Neural crest cell (in vitro differentiated cells): ENCODE measurements around the gene TEX22. TPM values are rescaled to one million over a fixed set of nuclear protein-coding genes. Genes with fewer than 3 reads are reported as not detected.

ENCODE experiments used
- DNase-seq: peaks from one replicate; pipeline ENCODE4 v3.0.0; 2021; ENCODE audit warnings: low read depth, mixed read lengths, low spot score
- H3K27ac Mint-ChIP-seq: one replicate; pipeline ENCODE4 v1.8.0; 2021; ENCODE audit warnings: mild to moderate bottlenecking, mixed read lengths; ENCODE audit not compliant: unreplicated experiment
- H3K27me3 Mint-ChIP-seq: 2 replicates; pipeline ENCODE4 v1.8.0; 2021; ENCODE audit warnings: low read depth, mild to moderate bottlenecking, mixed read lengths
- H3K36me3 Mint-ChIP-seq: 2 replicates; pipeline ENCODE4 v1.8.0; 2021; ENCODE audit warnings: low read depth, mild to moderate bottlenecking, mixed read lengths
- H3K4me1 Mint-ChIP-seq: 2 replicates; pipeline ENCODE4 v1.8.0; 2021; ENCODE audit warnings: mixed read lengths
- H3K4me3 Mint-ChIP-seq: one replicate; pipeline ENCODE4 v1.8.0; 2021; ENCODE audit warnings: mild to moderate bottlenecking, mixed read lengths
- H3K9me3 Mint-ChIP-seq: 2 replicates; pipeline ENCODE4 v1.8.0; 2021; ENCODE audit warnings: mixed read lengths
- total RNA-seq: library from RNA; stranded (reverse); gene quantifications from 2 replicates; pipeline ENCODE4 v1.2.1, GENCODE V29; 2021
- TF ChIP-seq, protein P1 (sequence below): fragments of 200-600 bp; sonication (generic); conservative IDR thresholded peaks from 2 replicates; pipeline ENCODE4 v1.5.0; 2021; ENCODE audit warnings: antibody characterized with exemption, mild to moderate bottlenecking

TEX22 gene
- total RNA-seq, 1 donor from 2014 or later, result 5.2 TPM

DNA sequence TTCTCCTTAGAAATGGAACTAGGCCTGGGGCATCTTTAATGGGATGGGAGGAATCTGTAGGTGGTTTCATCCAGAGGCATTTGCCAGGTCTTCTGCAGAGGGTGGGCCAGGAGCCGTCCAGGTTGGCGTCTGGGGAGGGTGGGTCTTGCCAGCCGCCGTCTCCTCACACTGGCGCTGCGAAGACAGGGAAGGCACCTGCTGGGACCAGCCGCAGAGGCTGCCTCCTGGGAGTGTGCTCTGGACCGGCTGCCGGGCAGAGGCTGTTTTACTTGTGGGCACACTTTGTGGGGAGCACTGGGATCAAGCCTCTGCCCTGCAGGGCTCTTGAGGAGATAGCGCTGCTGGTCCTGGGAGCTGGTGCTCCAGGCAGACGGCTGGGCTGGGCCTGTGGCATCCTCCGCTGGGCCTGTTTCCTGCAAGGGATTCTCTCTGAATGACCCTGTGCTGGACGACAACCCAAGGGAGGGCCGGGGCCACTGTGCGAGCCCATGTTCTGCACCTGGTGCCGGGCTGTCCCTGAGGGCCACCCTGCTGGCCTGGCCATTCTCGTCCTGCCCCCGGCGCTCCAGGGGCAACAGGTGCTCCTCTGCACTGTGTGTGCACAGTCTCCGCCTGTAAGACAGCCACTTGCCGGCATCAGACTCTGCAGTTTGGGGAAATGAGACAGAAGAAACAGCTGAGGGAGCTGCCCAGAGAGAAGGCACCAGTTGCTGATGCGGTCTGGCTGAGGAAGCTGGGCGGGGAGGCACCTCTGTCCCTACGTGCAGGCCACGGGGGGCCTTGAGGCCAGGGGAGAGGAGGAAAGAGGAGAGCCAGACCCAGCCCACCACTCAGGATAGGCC lies 10.0 kb upstream of the TEX22 start:
- H3K4me3 Mint-ChIP-seq, result no peak overlapping the region
- H3K27ac Mint-ChIP-seq, result no peak overlapping the region
- H3K9me3 Mint-ChIP-seq, result no peaks in the 10 kb centered on the region
- no peaks in the 10 kb centered on the region for H3K4me1 Mint-ChIP-seq
- no peak for DNase-seq
- TF ChIP-seq, protein P1, sequence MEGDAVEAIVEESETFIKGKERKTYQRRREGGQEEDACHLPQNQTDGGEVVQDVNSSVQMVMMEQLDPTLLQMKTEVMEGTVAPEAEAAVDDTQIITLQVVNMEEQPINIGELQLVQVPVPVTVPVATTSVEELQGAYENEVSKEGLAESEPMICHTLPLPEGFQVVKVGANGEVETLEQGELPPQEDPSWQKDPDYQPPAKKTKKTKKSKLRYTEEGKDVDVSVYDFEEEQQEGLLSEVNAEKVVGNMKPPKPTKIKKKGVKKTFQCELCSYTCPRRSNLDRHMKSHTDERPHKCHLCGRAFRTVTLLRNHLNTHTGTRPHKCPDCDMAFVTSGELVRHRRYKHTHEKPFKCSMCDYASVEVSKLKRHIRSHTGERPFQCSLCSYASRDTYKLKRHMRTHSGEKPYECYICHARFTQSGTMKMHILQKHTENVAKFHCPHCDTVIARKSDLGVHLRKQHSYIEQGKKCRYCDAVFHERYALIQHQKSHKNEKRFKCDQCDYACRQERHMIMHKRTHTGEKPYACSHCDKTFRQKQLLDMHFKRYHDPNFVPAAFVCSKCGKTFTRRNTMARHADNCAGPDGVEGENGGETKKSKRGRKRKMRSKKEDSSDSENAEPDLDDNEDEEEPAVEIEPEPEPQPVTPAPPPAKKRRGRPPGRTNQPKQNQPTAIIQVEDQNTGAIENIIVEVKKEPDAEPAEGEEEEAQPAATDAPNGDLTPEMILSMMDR, result no peak
- no peaks in the 10 kb centered on the region for H3K27me3 Mint-ChIP-seq
- H3K36me3 Mint-ChIP-seq, result no peaks in the 10 kb centered on the region

DNA sequence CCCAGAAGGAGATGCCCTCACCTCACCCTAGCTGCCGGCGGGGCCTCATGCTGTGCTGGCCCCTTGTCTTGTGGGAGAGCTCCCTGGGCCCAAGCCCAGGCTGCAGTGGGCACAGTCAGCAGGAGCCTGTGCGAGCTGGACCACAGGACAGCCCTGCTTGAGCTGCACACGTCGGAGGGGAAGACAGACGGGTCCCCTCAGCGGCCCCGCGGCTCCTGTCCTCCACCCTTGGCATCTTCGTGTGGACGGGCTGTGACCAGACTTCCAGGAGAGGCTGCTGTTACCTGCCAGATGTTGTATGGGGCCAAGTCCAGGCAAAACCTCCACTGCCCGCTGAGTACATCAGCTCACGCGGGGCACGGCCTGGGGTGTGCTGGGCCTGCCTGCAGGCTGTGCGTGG lies 9.4 kb upstream of the TEX22 start:
- no peak overlapping the region for H3K4me3 Mint-ChIP-seq
- H3K9me3 Mint-ChIP-seq, result no peaks in the 10 kb centered on the region
- no peak overlapping the region for H3K27ac Mint-ChIP-seq
- no peaks in the 10 kb centered on the region for H3K36me3 Mint-ChIP-seq
- no peaks in the 10 kb centered on the region for H3K27me3 Mint-ChIP-seq
- DNase-seq, result no peak
- TF ChIP-seq, protein P1, result no peak
- no peaks in the 10 kb centered on the region for H3K4me1 Mint-ChIP-seq

DNA sequence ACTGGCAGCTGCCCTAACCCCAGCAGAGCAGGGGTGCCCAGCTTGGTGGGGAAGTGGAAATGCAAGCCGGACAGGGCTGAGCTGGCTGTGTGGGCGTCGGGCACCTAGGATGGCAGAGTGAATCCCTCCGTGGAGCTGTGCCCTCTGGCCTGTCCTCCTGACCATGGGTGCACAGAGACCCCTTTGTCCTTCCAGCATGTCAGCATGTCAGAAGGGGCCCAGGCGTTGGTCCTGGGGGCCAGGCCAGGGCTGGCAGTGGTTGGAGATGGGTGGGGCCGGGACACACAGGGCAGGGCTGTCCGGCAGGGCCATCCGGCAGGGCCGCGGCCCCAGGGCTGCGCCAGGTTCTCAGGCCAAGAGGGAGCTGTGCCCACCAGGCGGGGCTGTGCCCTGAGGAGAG lies 8.8 kb upstream of the TEX22 start:
- TF ChIP-seq, protein P1, result no peak
- H3K27me3 Mint-ChIP-seq, result no peaks in the 10 kb centered on the region
- no peaks in the 10 kb centered on the region for H3K9me3 Mint-ChIP-seq
- H3K36me3 Mint-ChIP-seq, result no peaks in the 10 kb centered on the region
- H3K27ac Mint-ChIP-seq, result no peak overlapping the region
- H3K4me1 Mint-ChIP-seq, result peaks cover 2% of the 10 kb centered on the region
- no peak for DNase-seq
- H3K4me3 Mint-ChIP-seq, result no peak overlapping the region

- no peak overlapping the region for H3K4me3 Mint-ChIP-seq
- H3K4me1 Mint-ChIP-seq, result peaks cover 4% of the 10 kb centered on the region
- H3K27ac Mint-ChIP-seq, result peak overlapping the region; percentile 71
- no peaks in the 10 kb centered on the region for H3K36me3 Mint-ChIP-seq
- no peak for DNase-seq
- H3K27me3 Mint-ChIP-seq, result no peaks in the 10 kb centered on the region
- TF ChIP-seq, protein P1, result no peak
- H3K9me3 Mint-ChIP-seq, result no peaks in the 10 kb centered on the region
Observed at GRCh38 chr14:105389976-105390848, 8.1 kb upstream of the TEX22 start.

- no peak overlapping the region for H3K27ac Mint-ChIP-seq
- TF ChIP-seq, protein P1, result no peak
- DNase-seq, result no peak
- no peaks in the 10 kb centered on the region for H3K27me3 Mint-ChIP-seq
- H3K36me3 Mint-ChIP-seq, result no peaks in the 10 kb centered on the region
- no peaks in the 10 kb centered on the region for H3K9me3 Mint-ChIP-seq
- H3K4me1 Mint-ChIP-seq, result peaks cover 4% of the 10 kb centered on the region
- H3K4me3 Mint-ChIP-seq, result no peak overlapping the region
Observed at GRCh38 chr14:105390849-105391500, 7.4 kb upstream of the TEX22 start.
